Peyer's patch (tissue), 4 donors: ENCODE measurements around the gene EXOC4.

Source experiments
- POLR2A ChIP-seq, 2 donors: fragments of 450-650 bp; IDR thresholded peaks; one replicate each; pipeline ENCODE4 v1.5.1; 2017; ENCODE audit warnings: antibody characterized with exemption in 2 of 2, mild to moderate bottlenecking in 2 of 2, moderate library complexity in 2 of 2
- TF ChIP-seq, protein P1 (sequence below), 6 experiments: fragments of 450-650 bp in 4 of 6; fragments of 200-600 bp in 2 of 6; sonication (generic) in 1 of 6; IDR thresholded peaks; one replicate each; pipeline ENCODE4 v1.5.1; 2017 to 2019; ENCODE audit warnings: antibody characterized with exemption in 6 of 6, mild to moderate bottlenecking in 3 of 6, moderate library complexity in 1 of 6

DNA sequence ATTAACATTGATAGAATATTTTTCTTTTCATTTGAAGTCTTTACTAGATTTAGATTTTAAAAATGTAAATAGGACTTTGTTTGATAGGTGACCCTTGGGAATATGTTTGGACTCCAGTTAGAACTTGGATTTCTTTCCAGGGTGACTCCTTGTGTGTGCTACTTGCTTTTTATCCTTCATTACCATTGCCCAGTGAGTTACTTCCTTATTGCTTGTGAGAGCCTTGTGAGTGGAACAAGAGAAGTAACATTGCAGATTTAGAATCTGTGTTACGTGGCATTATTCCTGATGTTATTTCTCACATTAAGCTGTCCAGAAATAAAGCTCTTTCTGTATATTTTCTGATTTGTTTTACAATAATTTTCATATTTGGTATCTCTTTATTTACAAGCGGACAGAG lies 746.3 kb downstream of the EXOC4 start:
- TF ChIP-seq, protein P1, sequence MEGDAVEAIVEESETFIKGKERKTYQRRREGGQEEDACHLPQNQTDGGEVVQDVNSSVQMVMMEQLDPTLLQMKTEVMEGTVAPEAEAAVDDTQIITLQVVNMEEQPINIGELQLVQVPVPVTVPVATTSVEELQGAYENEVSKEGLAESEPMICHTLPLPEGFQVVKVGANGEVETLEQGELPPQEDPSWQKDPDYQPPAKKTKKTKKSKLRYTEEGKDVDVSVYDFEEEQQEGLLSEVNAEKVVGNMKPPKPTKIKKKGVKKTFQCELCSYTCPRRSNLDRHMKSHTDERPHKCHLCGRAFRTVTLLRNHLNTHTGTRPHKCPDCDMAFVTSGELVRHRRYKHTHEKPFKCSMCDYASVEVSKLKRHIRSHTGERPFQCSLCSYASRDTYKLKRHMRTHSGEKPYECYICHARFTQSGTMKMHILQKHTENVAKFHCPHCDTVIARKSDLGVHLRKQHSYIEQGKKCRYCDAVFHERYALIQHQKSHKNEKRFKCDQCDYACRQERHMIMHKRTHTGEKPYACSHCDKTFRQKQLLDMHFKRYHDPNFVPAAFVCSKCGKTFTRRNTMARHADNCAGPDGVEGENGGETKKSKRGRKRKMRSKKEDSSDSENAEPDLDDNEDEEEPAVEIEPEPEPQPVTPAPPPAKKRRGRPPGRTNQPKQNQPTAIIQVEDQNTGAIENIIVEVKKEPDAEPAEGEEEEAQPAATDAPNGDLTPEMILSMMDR (IDR thresholded peaks at IDR 0.05), result no peak
- no peak for TF ChIP-seq POLR2A (IDR thresholded peaks at IDR 0.05)
